Measurements from ENCODE around the gene DMRTC2. TPM values are rescaled to one million over a fixed set of nuclear protein-coding genes. Genes with fewer than 3 reads are reported as not detected.
"Not testable (repeated sequence)": the region's sequence is repeated elsewhere in the genome, so short reads cannot be mapped to it uniquely, and the experiment has no call there.

Gene DMRTC2
- total RNA-seq, 1 experiment from 2014 or later: not detected

- peaks cover 10% of the 10 kb centered on the region for H3K36me3 Mint-ChIP-seq
- not testable (repeated sequence) for H3K9me3 Mint-ChIP-seq; H3K4me1 Mint-ChIP-seq; ATAC-seq; DNase-seq (ENCODE audit: low spot score); H3K27ac Mint-ChIP-seq; H3K4me3 Mint-ChIP-seq
- ChIA-PET POLR2A (interaction anchor here (0.6 kb wide), 3 partner anchors 43 to 210 kb away, joined by 3 read pairs; no protein-coding TSS in a partner anchor), CTCF (interaction anchor here (0.7 to 1.5 kb wide), 4 partner anchors 12 to 76 kb away, joined by 3 to 8 read pairs (median 3); no protein-coding TSS in a partner anchor)
- TF ChIP-seq ZNF121 (CRISPR knock-in tag; IDR thresholded peaks at IDR 0.05): peak; percentile 65; the same call in 1 of the 2 replicates
- H3K27me3 Mint-ChIP-seq (ENCODE audit: low read depth): peaks cover 25% of the 10 kb centered on the region
These were observed 31.1 kb downstream of the DMRTC2 start for GRCh38 chr19:41875973-41876372.

- DNase-seq (ENCODE audit: low spot score) (no peak), ATAC-seq (no peak)
- Mint-ChIP-seq H3K27me3 (ENCODE audit: low read depth) (peaks cover 32% of the 10 kb centered on the region), H3K9me3 (no peaks in the 10 kb centered on the region), H3K4me3 (no peak within 1 kb of the TSS), H3K4me1 (peaks cover 9% of the 10 kb centered on the region), H3K27ac (no peak within 1 kb of the TSS), H3K36me3 (no peaks in the 10 kb centered on the region)
- POLR2A ChIA-PET: no interaction called here
- no peak for TF ChIP-seq OVOL2 (CRISPR knock-in tag; IDR thresholded peaks at IDR 0.05; ENCODE audit: borderline replicate concordance)
- TF ChIP-seq IRF2 (CRISPR knock-in tag; IDR thresholded peaks at IDR 0.05; ENCODE audit: borderline replicate concordance, low read depth): no peak
- TF ChIP-seq PRDM15 (CRISPR knock-in tag; IDR thresholded peaks at IDR 0.05): no peak
- no peak for TF ChIP-seq ZNF396 (CRISPR knock-in tag; IDR thresholded peaks at IDR 0.05; ENCODE audit: borderline replicate concordance)
- no peak for TF ChIP-seq ZNF232 (CRISPR knock-in tag; IDR thresholded peaks at IDR 0.05)
- no peak for TF ChIP-seq ZNF425 (CRISPR knock-in tag; conservative IDR thresholded peaks at IDR 0.05)
- TF ChIP-seq JAZF1 (CRISPR knock-in tag; IDR thresholded peaks at IDR 0.05): no peak
- TF ChIP-seq ZNF416 (CRISPR knock-in tag; IDR thresholded peaks at IDR 0.05): no peak
- TF ChIP-seq CREB1 (CRISPR knock-in tag; IDR thresholded peaks at IDR 0.05): no peak
- no peak for TF ChIP-seq ZBTB21 (CRISPR knock-in tag; IDR thresholded peaks at IDR 0.05; ENCODE audit: borderline replicate concordance)
- no peak for TF ChIP-seq TP53 (CRISPR knock-in tag; IDR thresholded peaks at IDR 0.05)
- TF ChIP-seq CREM (CRISPR knock-in tag; IDR thresholded peaks at IDR 0.05): no peak
- no peak for TF ChIP-seq AR (CRISPR knock-in tag; IDR thresholded peaks at IDR 0.05)
- no peak for TF ChIP-seq STAT6 (CRISPR knock-in tag; conservative IDR thresholded peaks at IDR 0.05; ENCODE audit: low read depth)
- no peak for TF ChIP-seq SOX15 (CRISPR knock-in tag; IDR thresholded peaks at IDR 0.05)
- CTCF ChIA-PET: interaction anchor here (0.6 to 1.4 kb wide), 4 partner anchors 11 to 170 kb away, joined by 3 read pairs; no protein-coding TSS in a partner anchor
These were observed 32.3 kb downstream of the DMRTC2 start, which contains the start of gene CD79A for GRCh38 chr19:41876847-41877832. Gene CD79A, plus strand, starts transcription at chr19:41877279. Its CDS starts 26 bp downstream, at chr19:41877305.
